Kidney (tissue), 14 donors: ENCODE data around the gene CENPC. TPM values are rescaled to one million over a fixed set of nuclear protein-coding genes. Genes with fewer than 3 reads are reported as not detected.

Source experiments
- DNase-seq, 5 donors: peaks; one replicate each; pipeline ENCODE4 v3.0.0-alpha.2; 2013 to 2020
- FAIRE-seq: peaks from 2 replicates; lab custom pipeline; 2012; peaks lifted over from hg19 to GRCh38; lab: Jason Lieb, UNC
- H3K27ac ChIP-seq, 2 donors: one replicate each; pipeline ENCODE4 v1.7.0; 2013; ENCODE audit warnings: low read depth in 2 of 2, low read length in 2 of 2, inconsistent platforms in 1 of 2
- H3K27me3 ChIP-seq: one replicate; pipeline ENCODE4 v1.7.1; 2013; ENCODE audit warnings: low read length, inconsistent platforms; ENCODE audit not compliant: control insufficient read depth, insufficient read depth
- H3K36me3 ChIP-seq, 3 donors: one replicate each; pipeline versions ENCODE4 v1.7.0 to v1.7.1; 2013; ENCODE audit warnings: low read length in 3 of 3, control low read depth in 1 of 3, inconsistent platforms in 1 of 3; ENCODE audit not compliant: insufficient read depth in 3 of 3, control insufficient read depth in 2 of 3
- H3K4me1 ChIP-seq, 3 donors: one replicate each; pipeline versions ENCODE4 v1.7.0 to v1.7.1; 2013; ENCODE audit warnings: low read length in 3 of 3, inconsistent platforms in 1 of 3, low read depth in 1 of 3; ENCODE audit not compliant: control insufficient read depth in 2 of 3, insufficient read depth in 2 of 3
- H3K4me3 ChIP-seq, 3 donors: one replicate each; pipeline versions ENCODE4 v1.7.0 to v1.8.1; 2013; ENCODE audit warnings: low read length in 3 of 3, control low read depth in 1 of 3, inconsistent platforms in 1 of 3
- H3K9ac ChIP-seq, 3 donors: one replicate each; pipeline versions ENCODE4 v1.7.0 to v1.7.1; 2013; ENCODE audit warnings: low read length in 3 of 3, control low read depth in 1 of 3, inconsistent platforms in 1 of 3
- H3K9me3 ChIP-seq, 3 donors: one replicate each; pipeline versions ENCODE4 v1.7.0 to v1.7.1; 2013; ENCODE audit warnings: low read length in 3 of 3, control low read depth in 1 of 3, inconsistent platforms in 1 of 3; ENCODE audit not compliant: control insufficient read depth in 2 of 3, insufficient read depth in 1 of 3
- intact Hi-C: fragments of 100-400 bp; cut with DNase I; formaldehyde crosslinking; loops from one replicate; pipeline ENCODE4 v1.11.1; 2022
- polyA plus RNA-seq: library from polyadenylated mRNA; stranded (reverse); fragments of 350-450 nt; fragmentation: Illumina TruSeq; extraction: RNeasy Lipid Tissue Mini Kit (QIAGEN cat#74804); gene quantifications from one replicate; pipeline ENCODE4 v1.2.3, GENCODE V29; 2014; ENCODE audit warnings: low read depth, low replicate concordance; ENCODE audit not compliant: insufficient read depth
- total RNA-seq: library from RNA; stranded (reverse); fragmentation: NEBNext Ultra II Directional; extraction: Animal tissue kit (Norgen Biotek cat#: 25700); gene quantifications from one replicate; pipeline ENCODE4 v1.2.1, GENCODE V29; 2021
- TF ChIP-seq, protein P1 (sequence below): IDR thresholded peaks from 3 replicates; pipeline ENCODE4 v1.5.1; 2012; ENCODE audit warnings: mild to moderate bottlenecking, moderate library complexity, borderline replicate concordance; ENCODE audit not compliant: insufficient read depth; ENCODE audit errors: extremely low read depth
- donor health status: control.
- donor health status: control.
- donor health status: control.
- donor health status: control.
- donor health status: control.
- donor health status: DM: yes; HTN: yes; CAD: no.
- donor health status: Normal renal cell carcinoma (clear cell type).

Gene CENPC
- total and polyA plus RNA-seq, 2 donors from 2014 or later: 4.6 to 24.7 TPM

DNA sequence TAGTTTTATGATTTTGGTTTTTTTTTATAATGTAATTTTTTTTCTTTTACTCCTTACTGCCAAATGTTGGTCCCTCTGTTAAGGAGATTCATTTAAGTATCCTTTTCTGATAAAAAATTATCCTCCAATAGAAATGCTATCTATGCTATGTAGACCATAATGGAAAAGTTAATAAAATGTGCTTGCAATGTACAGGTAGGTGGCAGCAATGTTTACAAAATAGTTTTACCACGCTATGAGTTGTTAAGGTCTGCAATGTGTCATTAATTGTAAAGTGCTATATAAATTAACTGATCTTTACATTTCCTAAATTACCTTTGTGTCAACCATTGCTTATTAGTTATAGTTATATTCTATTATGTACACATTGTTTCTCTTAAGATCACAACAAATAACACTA lies 3.8 kb upstream of the CENPC start:
- peaks cover 0 to 2% (median 0%) of the 10 kb centered on the region in 3 donors for H3K4me1 ChIP-seq
- H3K27me3 ChIP-seq: no peaks in the 10 kb centered on the region
- FAIRE-seq (no peak), DNase-seq (peak in 2 of 5 donors; percentile 32 to 48)
- no peaks in the 10 kb centered on the region for H3K9me3 ChIP-seq
- no peak overlapping the region for H3K9ac ChIP-seq
- H3K36me3 ChIP-seq: no peaks in the 10 kb centered on the region
- no peak overlapping the region for H3K4me3 ChIP-seq
- TF ChIP-seq, protein P1, sequence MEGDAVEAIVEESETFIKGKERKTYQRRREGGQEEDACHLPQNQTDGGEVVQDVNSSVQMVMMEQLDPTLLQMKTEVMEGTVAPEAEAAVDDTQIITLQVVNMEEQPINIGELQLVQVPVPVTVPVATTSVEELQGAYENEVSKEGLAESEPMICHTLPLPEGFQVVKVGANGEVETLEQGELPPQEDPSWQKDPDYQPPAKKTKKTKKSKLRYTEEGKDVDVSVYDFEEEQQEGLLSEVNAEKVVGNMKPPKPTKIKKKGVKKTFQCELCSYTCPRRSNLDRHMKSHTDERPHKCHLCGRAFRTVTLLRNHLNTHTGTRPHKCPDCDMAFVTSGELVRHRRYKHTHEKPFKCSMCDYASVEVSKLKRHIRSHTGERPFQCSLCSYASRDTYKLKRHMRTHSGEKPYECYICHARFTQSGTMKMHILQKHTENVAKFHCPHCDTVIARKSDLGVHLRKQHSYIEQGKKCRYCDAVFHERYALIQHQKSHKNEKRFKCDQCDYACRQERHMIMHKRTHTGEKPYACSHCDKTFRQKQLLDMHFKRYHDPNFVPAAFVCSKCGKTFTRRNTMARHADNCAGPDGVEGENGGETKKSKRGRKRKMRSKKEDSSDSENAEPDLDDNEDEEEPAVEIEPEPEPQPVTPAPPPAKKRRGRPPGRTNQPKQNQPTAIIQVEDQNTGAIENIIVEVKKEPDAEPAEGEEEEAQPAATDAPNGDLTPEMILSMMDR: peak; percentile 5
- intact Hi-C loops: no loop called here
- no peak overlapping the region for H3K27ac ChIP-seq

DNA sequence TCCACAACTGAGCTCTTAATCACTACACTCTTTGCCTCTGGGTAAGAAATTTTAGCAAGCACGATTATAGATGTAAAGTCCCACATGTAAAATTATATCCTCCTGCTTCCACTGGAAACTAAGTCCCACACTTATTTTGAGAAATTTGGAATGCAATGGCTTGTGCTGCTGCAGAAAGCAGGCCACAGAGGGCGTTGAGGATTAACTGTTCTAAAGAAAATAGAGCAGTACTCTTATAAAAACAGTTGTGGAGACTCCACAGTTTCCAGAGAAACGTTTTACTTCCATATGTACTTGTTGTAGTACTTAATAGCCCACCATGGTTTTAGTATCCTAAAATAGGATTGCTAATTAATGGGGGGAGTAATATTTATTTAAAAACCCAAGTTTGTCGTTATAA lies 1.7 kb upstream of the CENPC start:
- no peak overlapping the region for H3K4me3 ChIP-seq
- intact Hi-C loops: no loop called here

DNA sequence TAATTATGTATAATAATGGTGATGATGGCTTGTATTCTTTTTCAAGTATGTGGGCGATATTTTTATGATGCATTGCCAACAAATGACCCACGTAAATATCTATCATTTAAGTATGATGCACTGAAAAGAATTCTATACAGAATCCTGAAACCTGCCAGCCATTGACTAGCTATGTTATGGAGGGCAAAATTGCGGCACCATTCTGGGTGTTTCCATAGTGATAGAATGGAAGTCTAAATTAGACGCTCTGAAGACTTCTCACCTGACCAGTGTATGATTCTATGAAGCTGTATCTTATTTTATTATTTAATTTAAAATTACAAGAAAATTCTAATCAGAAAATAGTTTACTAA lies 677 bp upstream of the CENPC start:
- intact Hi-C loops: no loop called here
- H3K27ac ChIP-seq: no peak overlapping the region
- H3K9ac ChIP-seq: peak overlapping the region in 1 of 3 donors; percentile 63
- peaks cover 0 to 9% (median 0%) of the 10 kb centered on the region in 3 donors for H3K36me3 ChIP-seq
- H3K4me3 ChIP-seq: peak overlapping the region; percentile 55 to 71 (median 69)
- peaks cover 0 to 2% (median 0%) of the 10 kb centered on the region in 3 donors for H3K4me1 ChIP-seq
- TF ChIP-seq, protein P1: no peak
- DNase-seq (peak in 1 of 5 donors; percentile 18), FAIRE-seq (no peak)
- no peaks in the 10 kb centered on the region for H3K9me3 ChIP-seq
- H3K27me3 ChIP-seq: no peaks in the 10 kb centered on the region

More for the DNA sequence above, 1.7 kb upstream of the CENPC start:
- H3K36me3 ChIP-seq: peaks cover 0 to 4% (median 0%) of the 10 kb centered on the region in 3 donors
- no peak overlapping the region for H3K9ac ChIP-seq
- peaks cover 0 to 2% (median 0%) of the 10 kb centered on the region in 3 donors for H3K4me1 ChIP-seq
- H3K27me3 ChIP-seq: no peaks in the 10 kb centered on the region
- DNase-seq (no peak), FAIRE-seq (no peak)
- no peak overlapping the region for H3K27ac ChIP-seq
- no peaks in the 10 kb centered on the region for H3K9me3 ChIP-seq
- TF ChIP-seq, protein P1: no peak

DNA sequence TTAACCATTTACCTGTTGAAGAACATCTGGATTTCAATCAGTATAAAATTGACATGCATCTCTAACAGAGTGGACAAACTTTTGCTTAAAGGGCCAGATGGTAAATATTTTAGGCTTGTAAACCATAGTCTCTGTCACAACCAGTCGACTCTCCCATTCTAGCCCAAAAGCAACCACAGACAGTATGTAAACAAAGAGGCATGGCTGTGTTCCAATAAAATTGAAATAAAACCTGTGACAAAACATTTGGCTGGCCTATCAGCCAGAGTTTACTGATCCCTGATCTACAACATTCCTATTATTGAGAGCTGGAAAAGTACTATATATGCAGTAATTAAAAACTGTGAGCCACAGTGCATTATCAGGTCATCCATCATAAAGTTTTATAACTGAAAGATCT lies 3.2 kb downstream of the CENPC start:
- H3K9me3 ChIP-seq: no peaks in the 10 kb centered on the region
- H3K4me1 ChIP-seq: peaks cover 0 to 2% (median 0%) of the 10 kb centered on the region in 3 donors
- intact Hi-C loops: no loop called here
- peaks cover 0 to 21% (median 0%) of the 10 kb centered on the region in 3 donors for H3K36me3 ChIP-seq
- no peaks in the 10 kb centered on the region for H3K27me3 ChIP-seq
- H3K9ac ChIP-seq: no peak overlapping the region
- H3K27ac ChIP-seq: no peak overlapping the region
- TF ChIP-seq, protein P1: no peak
- DNase-seq (no peak), FAIRE-seq (no peak)
- no peak overlapping the region for H3K4me3 ChIP-seq
